ENCODE data around the gene BPTF. TPM values are rescaled to one million over a fixed set of nuclear protein-coding genes. Genes with fewer than 3 reads are reported as not detected.
A peak's percentile ranks its signal among the peaks of the same experiment; 100 is the strongest.

The BPTF gene
- total and polyA plus RNA-seq, 2 of the 13 experiments (the other 11 are each of a cell fraction or from before 2014, with no cell fraction given): 43.5 to 66.1 TPM

GRCh38 chr17:67824735-67825626 is at the start of gene BPTF (continued):
- TF ChIP-seq TERF1 (CRISPR knock-in tag; IDR thresholded peaks at IDR 0.05) (no peak), ZNF329 (CRISPR knock-in tag; IDR thresholded peaks at IDR 0.05; ENCODE audit: low read depth) (0 out of 2 replicates have a peak, but pooled peaks have one; percentile 20), ZNF503 (CRISPR knock-in tag; IDR thresholded peaks at IDR 0.05) (no peak), HIC2 (CRISPR knock-in tag; IDR thresholded peaks at IDR 0.05; ENCODE audit: low read depth) (peak; percentile 38), TP53 (CRISPR knock-in tag; conservative IDR thresholded peaks at IDR 0.05) (no peak), CC2D1A (CRISPR knock-in tag; IDR thresholded peaks at IDR 0.05) (no peak), ARNTL (CRISPR knock-in tag; IDR thresholded peaks at IDR 0.05) (peak; percentile 71; the same call in 1 of the 2 replicates), HNRNPLL (IDR thresholded peaks at IDR 0.05; ENCODE audit: low read depth, low read length, poor library complexity, severe bottlenecking) (peak; percentile 83), SATB2 (CRISPR knock-in tag; IDR thresholded peaks at IDR 0.05) (no peak; the same call in 1 of the 2 replicates), E2F5 (CRISPR knock-in tag; conservative IDR thresholded peaks at IDR 0.05) (peak; percentile 44; the same call in 1 of the 2 replicates), ZFP82 (CRISPR knock-in tag; IDR thresholded peaks at IDR 0.05; ENCODE audit: borderline replicate concordance) (peak; percentile 79; the same call in 1 of the 2 replicates), IKZF5 (CRISPR knock-in tag; IDR thresholded peaks at IDR 0.05) (peak; percentile 64; the same call in 1 of the 2 replicates), REL (CRISPR knock-in tag; conservative IDR thresholded peaks at IDR 0.05) (0 out of 2 replicates have a peak, but pooled peaks have one; percentile 60), SAP130 (CRISPR knock-in tag; IDR thresholded peaks at IDR 0.05; ENCODE audit: low read depth) (peak; percentile 81), MLX (CRISPR knock-in tag; IDR thresholded peaks at IDR 0.05) (peak; percentile 85), ATF7-NPFF (CRISPR knock-in tag; IDR thresholded peaks at IDR 0.05; ENCODE audit: low read depth) (peak; percentile 89), ZMYM2 (CRISPR knock-in tag; IDR thresholded peaks at IDR 0.05) (no peak), HMGXB4 (CRISPR knock-in tag; IDR thresholded peaks at IDR 0.05; ENCODE audit: borderline replicate concordance in 1 of 2, low read depth in 1 of 2) (peak; percentile 98 to 99)

Measured in HepG2 (cell line).